ENCODE results near the gene DLX1. TPM values are rescaled to one million over a fixed set of nuclear protein-coding genes. Genes with fewer than 3 reads are reported as not detected.

Gene DLX1
- total and polyA plus RNA-seq, 2 of the 8 experiments (the other 6 are each of a cell fraction or from before 2014, with no cell fraction given), result 0.11 TPM; not detected in 1

DNA sequence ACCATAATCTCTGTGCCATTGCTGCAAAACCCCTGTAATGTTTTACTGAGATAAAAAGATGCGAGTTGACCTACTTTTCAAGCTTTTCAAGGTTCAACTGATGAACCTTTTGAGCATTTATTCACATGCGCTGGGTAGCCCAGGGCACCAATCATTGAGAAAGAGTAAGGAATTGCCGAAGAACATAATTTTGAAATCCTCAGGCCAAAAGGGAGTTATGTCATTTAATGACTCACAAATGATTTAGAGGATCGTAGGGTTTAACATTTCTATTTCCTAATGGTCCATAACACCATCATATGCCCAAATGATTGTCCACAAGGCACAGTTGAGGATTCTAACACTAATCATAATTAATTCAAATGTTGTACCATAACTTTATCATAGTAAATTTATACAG, 20.2 kb upstream of the DLX1 start (continued):
- TF ChIP-seq, protein P1, sequence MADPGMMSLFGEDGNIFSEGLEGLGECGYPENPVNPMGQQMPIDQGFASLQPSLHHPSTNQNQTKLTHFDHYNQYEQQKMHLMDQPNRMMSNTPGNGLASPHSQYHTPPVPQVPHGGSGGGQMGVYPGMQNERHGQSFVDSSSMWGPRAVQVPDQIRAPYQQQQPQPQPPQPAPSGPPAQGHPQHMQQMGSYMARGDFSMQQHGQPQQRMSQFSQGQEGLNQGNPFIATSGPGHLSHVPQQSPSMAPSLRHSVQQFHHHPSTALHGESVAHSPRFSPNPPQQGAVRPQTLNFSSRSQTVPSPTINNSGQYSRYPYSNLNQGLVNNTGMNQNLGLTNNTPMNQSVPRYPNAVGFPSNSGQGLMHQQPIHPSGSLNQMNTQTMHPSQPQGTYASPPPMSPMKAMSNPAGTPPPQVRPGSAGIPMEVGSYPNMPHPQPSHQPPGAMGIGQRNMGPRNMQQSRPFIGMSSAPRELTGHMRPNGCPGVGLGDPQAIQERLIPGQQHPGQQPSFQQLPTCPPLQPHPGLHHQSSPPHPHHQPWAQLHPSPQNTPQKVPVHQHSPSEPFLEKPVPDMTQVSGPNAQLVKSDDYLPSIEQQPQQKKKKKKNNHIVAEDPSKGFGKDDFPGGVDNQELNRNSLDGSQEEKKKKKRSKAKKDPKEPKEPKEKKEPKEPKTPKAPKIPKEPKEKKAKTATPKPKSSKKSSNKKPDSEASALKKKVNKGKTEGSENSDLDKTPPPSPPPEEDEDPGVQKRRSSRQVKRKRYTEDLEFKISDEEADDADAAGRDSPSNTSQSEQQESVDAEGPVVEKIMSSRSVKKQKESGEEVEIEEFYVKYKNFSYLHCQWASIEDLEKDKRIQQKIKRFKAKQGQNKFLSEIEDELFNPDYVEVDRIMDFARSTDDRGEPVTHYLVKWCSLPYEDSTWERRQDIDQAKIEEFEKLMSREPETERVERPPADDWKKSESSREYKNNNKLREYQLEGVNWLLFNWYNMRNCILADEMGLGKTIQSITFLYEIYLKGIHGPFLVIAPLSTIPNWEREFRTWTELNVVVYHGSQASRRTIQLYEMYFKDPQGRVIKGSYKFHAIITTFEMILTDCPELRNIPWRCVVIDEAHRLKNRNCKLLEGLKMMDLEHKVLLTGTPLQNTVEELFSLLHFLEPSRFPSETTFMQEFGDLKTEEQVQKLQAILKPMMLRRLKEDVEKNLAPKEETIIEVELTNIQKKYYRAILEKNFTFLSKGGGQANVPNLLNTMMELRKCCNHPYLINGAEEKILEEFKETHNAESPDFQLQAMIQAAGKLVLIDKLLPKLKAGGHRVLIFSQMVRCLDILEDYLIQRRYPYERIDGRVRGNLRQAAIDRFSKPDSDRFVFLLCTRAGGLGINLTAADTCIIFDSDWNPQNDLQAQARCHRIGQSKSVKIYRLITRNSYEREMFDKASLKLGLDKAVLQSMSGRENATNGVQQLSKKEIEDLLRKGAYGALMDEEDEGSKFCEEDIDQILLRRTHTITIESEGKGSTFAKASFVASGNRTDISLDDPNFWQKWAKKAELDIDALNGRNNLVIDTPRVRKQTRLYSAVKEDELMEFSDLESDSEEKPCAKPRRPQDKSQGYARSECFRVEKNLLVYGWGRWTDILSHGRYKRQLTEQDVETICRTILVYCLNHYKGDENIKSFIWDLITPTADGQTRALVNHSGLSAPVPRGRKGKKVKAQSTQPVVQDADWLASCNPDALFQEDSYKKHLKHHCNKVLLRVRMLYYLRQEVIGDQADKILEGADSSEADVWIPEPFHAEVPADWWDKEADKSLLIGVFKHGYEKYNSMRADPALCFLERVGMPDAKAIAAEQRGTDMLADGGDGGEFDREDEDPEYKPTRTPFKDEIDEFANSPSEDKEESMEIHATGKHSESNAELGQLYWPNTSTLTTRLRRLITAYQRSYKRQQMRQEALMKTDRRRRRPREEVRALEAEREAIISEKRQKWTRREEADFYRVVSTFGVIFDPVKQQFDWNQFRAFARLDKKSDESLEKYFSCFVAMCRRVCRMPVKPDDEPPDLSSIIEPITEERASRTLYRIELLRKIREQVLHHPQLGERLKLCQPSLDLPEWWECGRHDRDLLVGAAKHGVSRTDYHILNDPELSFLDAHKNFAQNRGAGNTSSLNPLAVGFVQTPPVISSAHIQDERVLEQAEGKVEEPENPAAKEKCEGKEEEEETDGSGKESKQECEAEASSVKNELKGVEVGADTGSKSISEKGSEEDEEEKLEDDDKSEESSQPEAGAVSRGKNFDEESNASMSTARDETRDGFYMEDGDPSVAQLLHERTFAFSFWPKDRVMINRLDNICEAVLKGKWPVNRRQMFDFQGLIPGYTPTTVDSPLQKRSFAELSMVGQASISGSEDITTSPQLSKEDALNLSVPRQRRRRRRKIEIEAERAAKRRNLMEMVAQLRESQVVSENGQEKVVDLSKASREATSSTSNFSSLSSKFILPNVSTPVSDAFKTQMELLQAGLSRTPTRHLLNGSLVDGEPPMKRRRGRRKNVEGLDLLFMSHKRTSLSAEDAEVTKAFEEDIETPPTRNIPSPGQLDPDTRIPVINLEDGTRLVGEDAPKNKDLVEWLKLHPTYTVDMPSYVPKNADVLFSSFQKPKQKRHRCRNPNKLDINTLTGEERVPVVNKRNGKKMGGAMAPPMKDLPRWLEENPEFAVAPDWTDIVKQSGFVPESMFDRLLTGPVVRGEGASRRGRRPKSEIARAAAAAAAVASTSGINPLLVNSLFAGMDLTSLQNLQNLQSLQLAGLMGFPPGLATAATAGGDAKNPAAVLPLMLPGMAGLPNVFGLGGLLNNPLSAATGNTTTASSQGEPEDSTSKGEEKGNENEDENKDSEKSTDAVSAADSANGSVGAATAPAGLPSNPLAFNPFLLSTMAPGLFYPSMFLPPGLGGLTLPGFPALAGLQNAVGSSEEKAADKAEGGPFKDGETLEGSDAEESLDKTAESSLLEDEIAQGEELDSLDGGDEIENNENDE (IDR thresholded peaks at IDR 0.05; ENCODE audit: insufficient replicate concordance, low read length), result no peak
- TF ChIP-seq, protein P2, sequence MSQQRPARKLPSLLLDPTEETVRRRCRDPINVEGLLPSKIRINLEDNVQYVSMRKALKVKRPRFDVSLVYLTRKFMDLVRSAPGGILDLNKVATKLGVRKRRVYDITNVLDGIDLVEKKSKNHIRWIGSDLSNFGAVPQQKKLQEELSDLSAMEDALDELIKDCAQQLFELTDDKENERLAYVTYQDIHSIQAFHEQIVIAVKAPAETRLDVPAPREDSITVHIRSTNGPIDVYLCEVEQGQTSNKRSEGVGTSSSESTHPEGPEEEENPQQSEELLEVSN (IDR thresholded peaks at IDR 0.05), result no peak
- TF ChIP-seq RXRA (IDR thresholded peaks at IDR 0.05; ENCODE audit: insufficient read depth, low read depth, low read length) (no peak), EGR1 (IDR thresholded peaks at IDR 0.05; ENCODE audit: borderline replicate concordance, low read depth, low read length) (no peak), CEBPB (IDR thresholded peaks at IDR 0.05; ENCODE audit: low read depth, low read length) (no peak), ZNF274 (IDR thresholded peaks at IDR 0.05; ENCODE audit: borderline replicate concordance, extremely low read depth, low read length) (no peak), POU5F1 (IDR thresholded peaks at IDR 0.05; ENCODE audit: low read depth, low read length) (no peak)

All from H1 (cell line).